Keratinocyte (primary cell): ENCODE data around the gene C1orf52. TPM values are rescaled to one million over a fixed set of nuclear protein-coding genes. Genes with fewer than 3 reads are reported as not detected.
A peak's percentile ranks its signal among the peaks of the same experiment; 100 is the strongest.

Source experiments
- DNase-seq: peaks from one replicate; pipeline ENCODE4 v3.0.0-alpha.2; 2011; ENCODE audit warnings: low read depth, missing footprints, low spot score
- FAIRE-seq: peaks from 2 replicates; lab custom pipeline; 2011; peaks lifted over from hg19 to GRCh38; lab: Jason Lieb, UNC
- H2AFZ ChIP-seq: 2 replicates; pipeline ENCODE4 v1.6.0; 2012; ENCODE audit warnings: low read length, control low read depth, inconsistent platforms; ENCODE audit not compliant: control insufficient read depth
- H3K27ac ChIP-seq: 2 replicates; pipeline ENCODE4 v1.5.1; 2011; ENCODE audit warnings: low read length; ENCODE audit not compliant: control insufficient read depth, insufficient read depth
- H3K27me3 ChIP-seq: 3 replicates; pipeline ENCODE4 v1.6.0; 2011; ENCODE audit warnings: low read length; ENCODE audit not compliant: control insufficient read depth, insufficient read depth; ENCODE audit errors: extremely low read depth
- H3K36me3 ChIP-seq, 2 experiments: 2 replicates in 1 of 2; 3 replicates in 1 of 2; pipeline ENCODE4 v1.5.1; 2011; ENCODE audit warnings: low read length in 2 of 2, mild to moderate bottlenecking in 1 of 2; ENCODE audit not compliant: control insufficient read depth in 2 of 2, insufficient read depth in 2 of 2; ENCODE audit errors: extremely low read depth in 1 of 2
- H3K4me1 ChIP-seq: 3 replicates; pipeline ENCODE4 v1.5.1; 2011; ENCODE audit warnings: low read length; ENCODE audit not compliant: control insufficient read depth, insufficient read depth; ENCODE audit errors: extremely low read depth
- H3K4me2 ChIP-seq: 3 replicates; pipeline ENCODE4 v1.6.0; 2011; ENCODE audit warnings: low read depth, low read length; ENCODE audit not compliant: control insufficient read depth, insufficient read depth; ENCODE audit errors: extremely low read depth
- H3K4me3 ChIP-seq, 3 experiments: fragments of 200-600 bp in 1 of 3; sonication (generic) in 1 of 3; 2 replicates in 2 of 3; 3 replicates in 1 of 3; pipeline ENCODE4 v1.5.1; 2011 to 2016; ENCODE audit warnings: low read length in 3 of 3, mild to moderate bottlenecking in 3 of 3, control low read depth in 2 of 3, inconsistent platforms in 1 of 3, low read depth in 1 of 3, mixed read lengths in 1 of 3, mixed run types in 1 of 3, moderate library complexity in 1 of 3; ENCODE audit not compliant: control insufficient read depth in 2 of 3, insufficient read depth in 2 of 3; ENCODE audit errors: extremely low read depth in 1 of 3
- H3K79me2 ChIP-seq: 2 replicates; pipeline ENCODE4 v1.6.0; 2012; ENCODE audit warnings: low read length; ENCODE audit not compliant: control insufficient read depth, insufficient read depth
- H3K9ac ChIP-seq: 3 replicates; pipeline ENCODE4 v1.6.0; 2011; ENCODE audit warnings: low read length; ENCODE audit not compliant: control insufficient read depth, insufficient read depth; ENCODE audit errors: extremely low read depth
- H3K9me1 ChIP-seq: 3 replicates; pipeline ENCODE4 v1.6.0; 2011; ENCODE audit warnings: low read length; ENCODE audit not compliant: control insufficient read depth, insufficient read depth; ENCODE audit errors: extremely low read depth
- H3K9me3 ChIP-seq: 2 replicates; pipeline ENCODE4 v1.5.1; 2012; ENCODE audit warnings: low read depth, low read length; ENCODE audit not compliant: control insufficient read depth
- H4K20me1 ChIP-seq: 3 replicates; pipeline ENCODE4 v1.6.0; 2011; ENCODE audit warnings: low read length; ENCODE audit not compliant: control insufficient read depth, insufficient read depth; ENCODE audit errors: extremely low read depth
- CTCF ChIP-seq, 3 experiments: IDR thresholded peaks in 1 of 3; conservative IDR thresholded peaks in 1 of 3; optimal IDR thresholded peaks in 1 of 3; 2 replicates in 2 of 3; 3 replicates in 1 of 3; pipeline versions ENCODE3 to v1.5.1; 2011; ENCODE audit warnings: low read length in 3 of 3, mild to moderate bottlenecking in 3 of 3, moderate library complexity in 2 of 3, control low read depth in 1 of 3, inconsistent platforms in 1 of 3; ENCODE audit not compliant: insufficient read depth in 2 of 3; ENCODE audit errors: extremely low read depth in 1 of 3
- EZH2 ChIP-seq: IDR thresholded peaks from one replicate; pipeline ENCODE4 v1.6.1; 2012; ENCODE audit warnings: inconsistent platforms, mild to moderate bottlenecking, low read length, moderate library complexity
- dilution Hi-C: fragments of 300-500 bp; cut with MboI; formaldehyde crosslinking; loops from one replicate; pipeline ENCODE4 v1.7.0; 2020; ENCODE audit warnings: low sequenced_read_pairs; ENCODE audit not compliant: extremely low pct_ligation_motif_present
- polyA plus RNA-seq, 5 experiments: library from polyadenylated mRNA; depleted of rRNA in 3 of 5; stranded (reverse) in 3 of 5; stranded (forward) in 1 of 5; unstranded in 1 of 5; fragments of >200 nt; gene quantifications; 1 replicate in 1 of 5; 2 replicates in 3 of 5; 3 replicates in 1 of 5; pipeline versions ENCODE4 v1.2.1 to v1.2.3, GENCODE V29; 2011 to 2012; ENCODE audit warnings: missing spikeins in 2 of 5, low read depth in 1 of 5, low replicate concordance in 1 of 5

Gene C1orf52
- polyA plus RNA-seq, 1 donor (not counting 4 experiments of a cell fraction or from before 2014, with no cell fraction given), result 27.3 TPM

- H3K36me3 ChIP-seq, result no peaks in the 10 kb centered on the region
- H3K79me2 ChIP-seq, result no peaks in the 10 kb centered on the region
- H3K4me1 ChIP-seq, result peaks cover 52% of the 10 kb centered on the region
- dilution Hi-C loops, result no loop called here
- no peak for TF ChIP-seq EZH2
- TF ChIP-seq CTCF (optimal IDR thresholded peaks at IDR 0.05 in 1 of 3, IDR thresholded peaks at IDR 0.05 in 1 of 3, conservative IDR thresholded peaks at IDR 0.05 in 1 of 3; ENCODE audit: extremely low read depth in 1 of 3, insufficient read depth in 2 of 3, low read length in 3 of 3), result no peak
- H3K9ac ChIP-seq, result peak overlapping the region; percentile 28
- H3K4me2 ChIP-seq, result peak overlapping the region; percentile 77
- no peak for FAIRE-seq
- peak overlapping the region; percentile 82 for H3K27ac ChIP-seq
- H4K20me1 ChIP-seq, result no peaks in the 10 kb centered on the region
- H3K9me3 ChIP-seq, result no peaks in the 10 kb centered on the region
- DNase-seq, result no peak
- peak overlapping the region in 2 of 3 experiments; percentile 5 to 44 for H3K4me3 ChIP-seq
- H3K27me3 ChIP-seq, result no peaks in the 10 kb centered on the region
- H3K9me1 ChIP-seq, result no peaks in the 10 kb centered on the region
- H2AFZ ChIP-seq, result no peak overlapping the region
Observed at GRCh38 chr1:85289848-85290335, 30.4 kb upstream of the C1orf52 start.

GRCh38 chr1:85289207-85289847 is 29.9 kb upstream of the C1orf52 start:
- peak; percentile 92 for DNase-seq

More at GRCh38 chr1:85289207-85289847, 29.9 kb upstream of the C1orf52 start:
- Histone ChIP-seq H3K36me3 (no peaks in the 10 kb centered on the region), H3K4me2 (peak overlapping the region; percentile 77), H3K79me2 (no peaks in the 10 kb centered on the region), H3K27me3 (no peaks in the 10 kb centered on the region), H3K9ac (peak overlapping the region; percentile 28), H3K27ac (peak overlapping the region; percentile 82), H3K4me1 (peaks cover 48% of the 10 kb centered on the region), H3K9me1 (no peaks in the 10 kb centered on the region), H3K9me3 (no peaks in the 10 kb centered on the region), H2AFZ (no peak overlapping the region), H3K4me3 (peak overlapping the region in 2 of 3 experiments; percentile 5 to 44), H4K20me1 (no peaks in the 10 kb centered on the region)
- TF ChIP-seq CTCF (optimal IDR thresholded peaks at IDR 0.05 in 1 of 3, IDR thresholded peaks at IDR 0.05 in 1 of 3, conservative IDR thresholded peaks at IDR 0.05 in 1 of 3; ENCODE audit: extremely low read depth in 1 of 3, insufficient read depth in 2 of 3, low read length in 3 of 3) (no peak), EZH2 (no peak)
- dilution Hi-C loops, result no loop called here
- peak; percentile 100 for FAIRE-seq
